K562 (cell line): ENCODE measurements around the gene BHLHE40. TPM values are rescaled to one million over a fixed set of nuclear protein-coding genes. Genes with fewer than 3 reads are reported as not detected.
A peak's percentile ranks its signal among the peaks of the same experiment; 100 is the strongest.

Experiments used
- CAMTA2 ChIP-seq: fragments of 250-450 bp; sonication (Bioruptor Pico); conservative IDR thresholded peaks from 2 replicates; pipeline ENCODE4 v1.5.1; 2022
- CCNT2 ChIP-seq: IDR thresholded peaks from 2 replicates; pipeline ENCODE4 v1.6.1; 2011; ENCODE audit warnings: borderline replicate concordance, low read depth, mild to moderate bottlenecking, moderate library complexity, mixed read lengths, low read length; ENCODE audit not compliant: insufficient read length; ENCODE audit errors: extremely low read depth
- CSDE1 ChIP-seq, 2 experiments: fragments of 450-650 bp; IDR thresholded peaks; 2 replicates each; pipeline ENCODE4 v1.6.1; 2016; ENCODE audit warnings: mild to moderate bottlenecking in 1 of 2
- EZH2 ChIP-seq: IDR thresholded peaks from 2 replicates; pipeline ENCODE4 v1.6.1; 2012; ENCODE audit warnings: low read depth, mild to moderate bottlenecking, inconsistent platforms, low read length, borderline replicate concordance
- FIP1L1 ChIP-seq: fragments of 200-400 bp; formaldehyde crosslinking; IDR thresholded peaks from 2 replicates; pipeline ENCODE4 v1.6.1; 2018; ENCODE audit warnings: mild to moderate bottlenecking, low read depth, low read length; ENCODE audit not compliant: poor library complexity, severe bottlenecking
- HDAC3 ChIP-seq: fragments of 450-650 bp; IDR thresholded peaks from 2 replicates; pipeline ENCODE4 v1.6.1; 2018; ENCODE audit warnings: borderline replicate concordance, mild to moderate bottlenecking, moderate library complexity; ENCODE audit not compliant: partially characterized antibody
- HMBOX1 ChIP-seq: sonication (generic); IDR thresholded peaks from 2 replicates; pipeline ENCODE4 v1.6.1; 2016
- HNRNPL ChIP-seq: fragments of 200-400 bp; formaldehyde crosslinking; IDR thresholded peaks from 2 replicates; pipeline ENCODE4 v1.6.1; 2017; ENCODE audit warnings: low read depth, mild to moderate bottlenecking, low read length
- HNRNPUL1 ChIP-seq: fragments of 200-400 bp; formaldehyde crosslinking; IDR thresholded peaks from 2 replicates; pipeline ENCODE4 v1.6.1; 2017; ENCODE audit warnings: low read length
- MAFG ChIP-seq: fragments of 450-650 bp; conservative IDR thresholded peaks from 2 replicates; pipeline ENCODE4 v1.6.1; 2016; ENCODE audit warnings: missing genetic modification characterization, missing compliant biosample characterization
- MIER1 ChIP-seq: fragments of 450-650 bp; IDR thresholded peaks from 2 replicates; pipeline ENCODE4 v1.6.1; 2016; ENCODE audit warnings: antibody characterized with exemption, mild to moderate bottlenecking, low read depth
- NCOA4 ChIP-seq: fragments of 450-650 bp; IDR thresholded peaks from 2 replicates; pipeline ENCODE4 v1.6.1; 2018; ENCODE audit warnings: mild to moderate bottlenecking; ENCODE audit not compliant: partially characterized antibody
- NFIX ChIP-seq: fragments of 250-450 bp; sonication (Bioruptor Pico); IDR thresholded peaks from 2 replicates; pipeline ENCODE4 v1.4.0; 2020; ENCODE audit warnings: low read depth, mild to moderate bottlenecking, moderate library complexity
- SMARCA5 ChIP-seq: fragments of 450-650 bp; IDR thresholded peaks from 2 replicates; pipeline ENCODE4 v1.6.1; 2016
- SMARCB1 ChIP-seq: IDR thresholded peaks from 2 replicates; pipeline ENCODE4 v1.6.1; 2011; ENCODE audit warnings: improper control_type of control experiment, low read depth; ENCODE audit not compliant: insufficient read length
- STAT5B ChIP-seq: fragments of 250-450 bp; sonication (Bioruptor Pico); IDR thresholded peaks from 2 replicates; pipeline ENCODE4 v1.8.0; 2021; ENCODE audit warnings: mild to moderate bottlenecking, inconsistent platforms
- TEAD4 ChIP-seq, 2 experiments: sonication (generic) in 1 of 2; formaldehyde crosslinking in 1 of 2; IDR thresholded peaks; 2 replicates each; pipeline versions ENCODE4 v1.6.1 to v1.8.0; 2012 to 2022; ENCODE audit warnings: borderline replicate concordance in 1 of 2, inconsistent platforms in 1 of 2, low read length in 1 of 2, mild to moderate bottlenecking in 1 of 2, missing genetic modification reagents in 1 of 2
- ZNF263 ChIP-seq: sonication (generic); formaldehyde crosslinking; IDR thresholded peaks from 2 replicates; pipeline ENCODE4 v1.8.0; 2022; ENCODE audit warnings: mild to moderate bottlenecking, missing genetic modification reagents, borderline replicate concordance
- ZNF518B ChIP-seq: fragments of 250-450 bp; sonication (Bioruptor Pico); IDR thresholded peaks from 2 replicates; pipeline ENCODE4 v1.5.0; 2021; ENCODE audit warnings: mild to moderate bottlenecking, moderate library complexity
- ZNF764 ChIP-seq: fragments of 250-450 bp; sonication (Bioruptor Pico); IDR thresholded peaks from 2 replicates; pipeline ENCODE4 v1.4.0; 2020; ENCODE audit warnings: low read depth, mild to moderate bottlenecking, moderate library complexity
- polyA plus RNA-seq, 8 experiments: library from polyadenylated mRNA; depleted of rRNA in 4 of 8; stranded (reverse) in 5 of 8; unstranded in 3 of 8; fragments of >200 nt; fragmentation: Nextera tagmentation in 2 of 8; fragmentation: Illumina TruSeq in 1 of 8; extraction: Ambion mirVana in 2 of 8; extraction: Trizol in 1 of 8; gene quantifications; 2 replicates each; pipeline versions ENCODE4 v1.2.1 to v1.2.3, GENCODE V29; 2011 to 2014; ENCODE audit warnings: inconsistent platforms in 1 of 8, missing spikeins in 1 of 8
- total RNA-seq, 7 experiments: library from RNA; depleted of rRNA in 6 of 7; stranded (reverse); fragments of >200 nt in 6 of 7; fragmentation: Illumina TruSeq in 2 of 7; extraction: Trizol in 2 of 7; gene quantifications; 2 replicates each; pipeline versions ENCODE4 v1.2.1 to v1.2.3, GENCODE V29; 2011 to 2021; ENCODE audit warnings: low replicate concordance in 1 of 7
- TF ChIP-seq, protein P1 (sequence below): sonication (generic); formaldehyde crosslinking; IDR thresholded peaks from 2 replicates; pipeline ENCODE4 v1.9.0; 2022; ENCODE audit warnings: mild to moderate bottlenecking, missing genetic modification reagents
- TF ChIP-seq, protein P2 (sequence below): fragments of 250-450 bp; sonication (Bioruptor Pico); IDR thresholded peaks from 2 replicates; pipeline ENCODE4 v1.5.1; 2021; ENCODE audit warnings: mild to moderate bottlenecking

The BHLHE40 gene
- total and polyA plus RNA-seq, 9 of the 15 experiments (the other 6 are each of a cell fraction or from before 2014, with no cell fraction given) = 12.0 to 83.9 (median 31.4) TPM

DNA sequence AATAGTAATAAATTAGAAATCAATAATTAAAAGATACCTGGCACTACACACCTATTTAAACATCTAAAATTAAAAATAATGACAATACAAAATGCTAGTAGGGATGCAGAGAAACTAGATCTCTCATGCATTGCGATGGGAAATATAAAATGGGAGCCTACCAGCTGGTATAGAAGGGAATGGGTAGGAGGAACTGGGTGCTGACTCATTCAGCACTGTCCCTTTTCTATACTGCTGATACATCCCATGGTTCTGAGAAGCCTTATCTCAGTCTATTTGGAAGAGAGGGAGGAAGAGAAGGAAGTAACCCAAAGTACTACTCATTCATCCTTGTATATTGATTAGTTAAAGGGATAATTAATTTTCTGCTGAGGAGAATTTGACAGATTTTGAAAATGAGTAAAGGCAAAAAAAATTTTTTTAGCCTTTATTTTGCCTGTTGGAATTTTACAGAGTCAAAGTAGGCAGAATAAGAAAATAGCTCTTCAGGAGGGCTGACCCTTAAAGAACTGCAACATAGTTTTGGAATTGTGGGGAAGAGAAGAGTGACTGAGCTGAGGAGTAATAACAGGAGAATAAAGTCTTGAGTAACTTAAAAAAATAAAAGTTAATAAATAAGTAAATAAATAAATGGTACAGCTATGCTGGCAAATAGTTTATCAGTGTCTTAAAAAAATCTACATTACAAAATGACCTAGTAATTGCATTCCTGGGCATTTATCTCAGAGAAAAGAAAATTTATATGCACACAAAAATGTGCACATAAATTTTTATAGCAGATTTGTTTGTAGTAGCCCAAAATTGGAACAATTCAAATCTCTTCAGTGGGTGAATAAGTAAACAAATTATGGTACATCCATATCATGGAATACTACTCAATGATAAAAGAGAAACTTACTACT is 15.3 kb upstream of the BHLHE40 start (continued):
- no peak for TF ChIP-seq ZNF518B (CRISPR knock-in tag)
- TF ChIP-seq MIER1 = no peak
- TF ChIP-seq, protein P1, sequence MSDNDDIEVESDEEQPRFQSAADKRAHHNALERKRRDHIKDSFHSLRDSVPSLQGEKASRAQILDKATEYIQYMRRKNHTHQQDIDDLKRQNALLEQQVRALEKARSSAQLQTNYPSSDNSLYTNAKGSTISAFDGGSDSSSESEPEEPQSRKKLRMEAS (CRISPR knock-in tag) = no peak
- no peak for TF ChIP-seq STAT5B (CRISPR knock-in tag)
- 0 out of 2 replicates have a peak, but pooled peaks have one; percentile 17 for TF ChIP-seq TEAD4 (IDR thresholded peaks at IDR 0.05; ENCODE audit: low read length)
- TF ChIP-seq TEAD4 (CRISPR knock-in tag; IDR thresholded peaks at IDR 0.05; ENCODE audit: borderline replicate concordance) = no peak
- TF ChIP-seq CSDE1 (IDR thresholded peaks at IDR 0.05) = no peak
- no peak for TF ChIP-seq CAMTA2
- no peak for TF ChIP-seq HNRNPL
- TF ChIP-seq HDAC3 = peak; percentile 26
- TF ChIP-seq EZH2 = no peak
- no peak for TF ChIP-seq HNRNPUL1
- no peak for TF ChIP-seq NCOA4
- no peak for TF ChIP-seq ZNF764 (CRISPR knock-in tag)
- TF ChIP-seq MAFG (tag) = peak; percentile 82
- TF ChIP-seq FIP1L1 = no peak
- TF ChIP-seq NFIX = no peak
- no peak for TF ChIP-seq SMARCA5
- TF ChIP-seq HMBOX1 = no peak; the same call in 1 of the 2 replicates
- TF ChIP-seq ZNF263 (CRISPR knock-in tag) = no peak
- TF ChIP-seq, protein P2, sequence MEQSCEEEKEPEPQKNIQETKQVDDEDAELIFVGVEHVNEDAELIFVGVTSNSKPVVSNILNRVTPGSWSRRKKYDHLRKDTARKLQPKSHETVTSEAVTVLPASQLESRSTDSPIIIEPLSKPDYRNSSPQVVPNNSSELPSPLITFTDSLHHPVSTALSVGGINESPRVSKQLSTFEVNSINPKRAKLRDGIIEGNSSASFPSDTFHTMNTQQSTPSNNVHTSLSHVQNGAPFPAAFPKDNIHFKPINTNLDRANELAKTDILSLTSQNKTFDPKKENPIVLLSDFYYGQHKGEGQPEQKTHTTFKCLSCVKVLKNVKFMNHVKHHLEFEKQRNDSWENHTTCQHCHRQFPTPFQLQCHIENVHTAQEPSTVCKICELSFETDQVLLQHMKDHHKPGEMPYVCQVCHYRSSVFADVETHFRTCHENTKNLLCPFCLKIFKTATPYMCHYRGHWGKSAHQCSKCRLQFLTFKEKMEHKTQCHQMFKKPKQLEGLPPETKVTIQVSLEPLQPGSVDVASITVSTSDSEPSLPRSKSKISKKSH (CRISPR knock-in tag) = no peak
- TF ChIP-seq CCNT2 = no peak
- TF ChIP-seq SMARCB1 = no peak
